NCI-H82 treated with DMSO at 0.1 percent for 48 hours (cell line): ENCODE results near the gene VASN.

Experiments used
- DNase-seq: peaks from one replicate; lab custom pipeline; 2025; ENCODE audit not compliant: unreplicated experiment; lab: John Stamatoyannopoulos, UW

The VASN gene

GRCh38 chr16:4351880-4352279, 19.8 kb upstream of the VASN start:
- DNase-seq = no peak

DNA sequence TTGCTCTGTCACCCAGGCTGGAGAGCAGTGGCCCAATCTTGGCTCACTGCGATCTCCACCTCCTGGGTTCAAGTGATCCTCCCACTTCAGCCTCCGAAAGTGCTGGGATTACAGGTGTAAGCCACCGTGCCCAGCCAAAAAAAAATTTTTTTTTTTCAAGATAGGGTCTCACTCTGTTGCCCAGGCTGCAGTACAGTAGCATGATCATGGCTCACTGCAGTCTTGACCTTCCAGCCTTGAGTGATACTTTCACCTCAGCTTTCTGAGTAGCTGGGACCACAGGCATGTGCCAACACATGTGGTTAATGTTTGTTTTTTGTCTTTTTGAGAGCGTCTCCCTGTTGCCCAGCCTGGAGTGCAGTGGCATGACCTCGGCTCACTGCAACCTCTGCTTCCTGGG, 18.8 kb upstream of the VASN start:
- DNase-seq = no peak

- no peak for DNase-seq
Measured at GRCh38 chr16:4353675-4354074, 18.0 kb upstream of the VASN start.

DNA sequence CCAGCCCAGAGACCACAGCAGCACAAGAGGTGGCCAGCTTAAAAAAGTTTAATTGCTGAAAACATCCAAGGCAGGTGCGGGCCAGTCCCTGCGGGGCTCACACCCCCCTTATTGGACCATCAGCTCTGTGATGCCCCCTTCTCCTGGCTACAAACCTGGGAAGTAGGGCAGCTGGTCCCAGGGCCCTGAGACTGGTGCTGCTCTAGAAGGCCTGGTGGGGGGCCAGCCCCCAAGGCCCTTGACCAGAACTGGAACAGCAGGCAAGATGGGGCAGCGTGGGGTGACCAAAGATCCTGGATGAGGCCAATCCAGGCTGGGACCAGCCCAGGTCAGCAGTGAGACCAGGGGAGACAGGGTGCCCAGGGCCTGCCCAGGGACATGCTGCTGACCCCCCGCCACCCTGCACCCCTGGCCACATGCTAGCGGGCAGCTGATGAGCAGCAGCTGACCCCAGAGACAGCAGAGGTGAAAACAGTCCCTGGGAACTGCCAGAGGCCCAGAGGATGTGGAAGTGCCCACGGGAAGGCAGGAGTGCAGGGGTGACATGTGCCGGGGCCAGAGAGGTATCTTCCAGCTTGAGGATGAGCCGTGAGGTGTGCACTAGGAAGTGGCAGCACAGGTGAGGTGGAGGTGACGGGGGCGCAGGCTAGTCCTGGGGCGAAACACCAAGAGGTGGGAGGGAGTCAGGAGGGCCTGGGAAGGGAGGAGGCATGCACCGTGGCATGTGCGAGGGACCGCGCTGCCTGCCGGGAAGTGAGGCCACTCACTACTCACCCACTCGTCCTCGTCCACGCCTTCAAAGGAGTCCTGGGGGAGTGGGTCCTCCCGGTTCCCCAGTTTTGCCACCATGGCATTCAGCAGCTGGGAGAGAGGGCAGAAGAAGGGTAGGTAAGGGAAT, 16.9 kb upstream of the VASN start:
- no peak for DNase-seq

DNA sequence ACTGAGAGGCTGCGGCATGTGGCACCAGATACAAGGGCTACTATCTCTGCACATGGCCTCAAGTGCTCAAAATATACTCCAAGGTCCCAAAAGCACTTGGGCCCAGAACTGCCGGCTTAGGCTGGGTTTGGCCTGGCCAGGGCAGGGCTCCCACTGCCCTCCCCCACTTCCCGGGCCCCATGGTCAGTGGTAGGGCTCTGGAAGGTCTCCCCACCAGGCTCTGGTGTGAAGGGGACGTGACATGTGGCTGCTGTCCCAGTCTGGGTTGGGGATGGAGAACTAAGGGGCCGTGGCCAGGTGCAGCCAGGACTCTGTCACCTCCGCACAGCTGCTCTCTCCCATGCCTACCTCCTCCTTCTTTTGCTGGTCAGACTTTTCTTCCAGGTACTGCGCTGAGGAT, 14.8 kb upstream of the VASN start:
- no peak for DNase-seq

- no peak for DNase-seq
Measured at GRCh38 chr16:4358236-4358635, 13.4 kb upstream of the VASN start.

GRCh38 chr16:4358831-4359561, 12.7 kb upstream of the VASN start:
- DNase-seq = no peak

DNA sequence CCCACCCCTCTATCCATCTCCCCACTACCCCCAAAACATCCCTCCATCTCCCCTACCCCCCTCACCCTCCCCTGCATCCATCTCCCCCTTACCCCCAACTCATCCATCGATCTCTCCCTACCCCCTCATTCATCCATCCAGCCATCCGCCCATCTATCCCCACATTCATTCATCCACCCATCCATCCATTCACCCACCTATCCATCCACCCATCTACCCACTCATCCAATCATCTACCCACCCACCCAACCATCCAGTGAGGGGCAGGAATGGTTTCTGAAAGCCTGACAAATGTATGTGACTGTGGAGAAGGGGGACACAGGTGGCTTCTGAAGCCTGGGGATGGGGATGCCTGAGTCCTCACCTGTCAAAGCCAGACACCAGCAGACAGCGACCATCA, 11.7 kb upstream of the VASN start:
- DNase-seq = no peak

- peak; percentile 31 for DNase-seq
Measured at GRCh38 chr16:4360538-4361021, 11.1 kb upstream of the VASN start.

GRCh38 chr16:4361033-4361943, 10.4 kb upstream of the VASN start:
- no peak for DNase-seq

DNA sequence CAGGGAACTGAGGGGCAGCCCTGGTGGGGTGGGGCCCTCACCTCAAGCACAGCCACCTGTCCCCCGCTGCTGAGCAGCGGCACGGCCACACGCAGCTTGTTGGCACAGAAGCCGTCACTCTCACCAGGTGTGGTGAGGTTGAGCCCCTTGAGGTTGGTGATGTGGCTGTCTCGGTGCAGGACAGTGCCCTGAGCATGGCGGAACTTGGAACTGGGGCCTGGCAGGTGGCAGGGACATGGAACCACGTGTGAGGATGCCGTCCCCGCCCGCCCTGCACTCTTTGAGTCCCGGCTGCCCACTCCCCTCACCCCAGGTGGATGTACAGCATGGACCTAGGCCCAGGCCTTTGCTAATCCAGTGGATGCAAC, 9.7 kb upstream of the VASN start:
- no peak for DNase-seq

GRCh38 chr16:4362476-4363135, 9.0 kb upstream of the VASN start:
- no peak for DNase-seq

DNA sequence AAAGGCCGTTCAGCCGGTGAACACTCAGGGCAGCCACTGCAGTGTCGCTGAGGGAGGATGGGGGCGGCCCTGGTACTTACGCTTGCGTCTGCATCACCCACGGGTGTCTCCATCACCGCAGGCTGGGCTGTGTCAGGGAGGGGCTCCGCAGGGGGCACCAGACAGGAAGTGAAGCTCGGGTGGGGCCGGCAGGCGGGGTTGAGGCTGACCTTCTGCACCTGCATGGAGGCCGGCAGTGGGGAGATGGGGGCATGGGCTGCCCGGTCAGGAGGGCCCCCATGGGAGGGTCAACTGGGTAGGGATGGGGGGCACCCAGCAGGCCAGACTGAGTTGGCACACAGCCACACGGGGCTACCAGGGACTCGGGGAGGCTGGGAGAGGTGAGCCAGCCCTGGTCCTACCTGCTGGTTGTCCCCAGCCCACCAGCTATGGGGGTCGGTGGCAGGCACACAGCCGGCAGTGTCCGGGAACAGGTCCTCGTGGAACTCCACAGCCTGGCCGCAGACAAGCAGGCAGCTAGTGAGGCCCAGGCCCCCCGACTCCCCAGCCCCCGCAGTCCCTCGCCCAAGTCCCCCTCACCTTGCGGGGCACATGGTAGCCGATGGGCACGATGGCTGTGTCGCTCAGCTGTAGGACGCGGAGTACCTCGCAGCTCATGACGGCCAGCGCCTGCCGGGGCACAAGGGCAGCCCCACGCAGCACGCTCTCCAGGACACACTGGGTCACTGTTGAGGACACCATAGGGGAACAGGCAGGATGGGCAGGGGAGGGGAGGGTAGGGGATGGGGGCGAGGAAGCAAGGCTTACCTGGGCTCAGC, 7.2 kb upstream of the VASN start:
- no peak for DNase-seq

DNA sequence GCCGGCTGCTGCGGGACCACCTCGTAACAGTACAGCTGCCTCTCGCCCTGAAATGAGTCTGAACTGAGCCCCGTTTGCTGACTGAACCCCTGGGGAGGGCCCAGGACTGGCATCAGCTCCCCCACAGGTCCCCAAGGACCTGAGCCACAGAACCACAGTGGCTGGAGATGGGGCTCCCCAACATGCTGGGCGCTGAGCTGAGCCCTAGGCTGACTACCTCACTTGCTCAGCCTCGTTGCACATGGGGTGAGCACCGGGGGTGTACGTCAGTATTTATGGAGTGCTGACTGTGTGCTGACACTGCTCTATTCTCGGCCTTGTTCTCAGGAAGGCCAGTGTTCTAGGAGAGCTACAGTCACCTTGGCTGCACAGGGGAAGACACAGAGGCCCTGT, 6.6 kb upstream of the VASN start:
- DNase-seq = no peak

DNA sequence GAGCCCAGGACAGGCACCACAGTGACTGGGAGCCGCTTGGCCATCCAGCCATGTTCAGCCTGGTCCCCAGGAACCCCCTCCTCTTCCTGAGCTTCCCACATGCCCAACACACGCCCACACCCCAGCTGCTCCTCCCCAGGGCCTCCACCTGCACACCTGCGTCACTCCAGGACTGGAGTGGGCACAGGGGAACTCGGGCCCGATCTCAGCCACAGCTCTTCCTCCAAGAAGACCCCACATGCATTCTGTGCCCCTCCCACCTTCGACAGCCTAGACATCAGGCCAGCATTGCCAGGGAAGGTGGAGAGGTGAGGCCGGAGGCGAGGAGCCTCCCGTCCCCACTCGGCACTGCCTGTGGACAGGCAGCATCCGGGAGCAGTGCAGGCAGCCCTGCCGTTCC, 6.0 kb upstream of the VASN start:
- no peak for DNase-seq

DNA sequence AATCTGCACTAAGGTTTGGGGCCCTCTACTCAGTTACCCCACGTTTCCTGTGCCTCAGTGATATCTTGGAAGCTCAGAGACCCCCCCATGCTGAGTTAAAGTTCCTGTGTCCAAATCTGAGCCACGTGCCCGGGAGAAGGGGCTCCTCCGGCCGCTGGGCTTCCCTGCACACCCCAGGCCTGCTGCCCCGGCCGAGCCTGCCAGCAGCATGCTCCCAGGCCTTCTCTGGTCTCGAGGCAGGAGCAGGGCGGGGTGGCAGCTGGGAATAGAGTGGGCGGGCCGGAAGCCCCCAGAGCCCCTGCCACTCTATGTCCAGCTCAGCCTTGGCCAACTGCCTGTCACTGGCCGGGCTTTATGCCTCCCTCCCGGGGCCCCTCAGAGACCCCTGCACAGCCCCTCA, 5.6 kb upstream of the VASN start:
- DNase-seq = no peak

DNA sequence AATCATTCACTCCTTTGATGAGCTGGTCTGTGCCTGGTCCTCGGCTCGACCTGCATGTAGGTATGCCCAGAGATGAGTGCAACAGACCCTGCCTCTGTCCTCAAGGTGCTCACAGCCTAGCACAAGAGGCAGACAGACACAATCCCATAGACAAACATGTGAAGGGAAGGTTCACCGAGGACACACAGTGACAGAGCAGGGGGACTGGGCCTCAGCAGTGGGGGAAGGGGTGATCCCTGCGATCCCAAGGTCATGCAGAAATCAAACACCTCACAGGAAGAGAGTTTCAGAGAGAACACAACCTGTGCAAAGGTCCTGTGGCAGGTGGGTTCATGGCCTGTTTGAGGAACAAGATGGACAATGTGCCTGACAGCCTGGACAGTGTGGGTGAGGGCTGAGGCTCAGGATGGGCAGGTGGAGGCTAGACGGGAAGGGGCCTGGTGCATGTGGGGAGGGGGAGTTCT, 4.2 kb upstream of the VASN start:
- DNase-seq = no peak

GRCh38 chr16:4369007-4369733, 2.5 kb upstream of the VASN start:
- DNase-seq = no peak

GRCh38 chr16:4370151-4370550, 1.5 kb upstream of the VASN start:
- DNase-seq = no peak
